ENCODE data around the gene GYPA.
"Not testable (repeated sequence)": the region's sequence is repeated elsewhere in the genome, so short reads cannot be mapped to it uniquely, and the experiment has no call there.

DNA sequence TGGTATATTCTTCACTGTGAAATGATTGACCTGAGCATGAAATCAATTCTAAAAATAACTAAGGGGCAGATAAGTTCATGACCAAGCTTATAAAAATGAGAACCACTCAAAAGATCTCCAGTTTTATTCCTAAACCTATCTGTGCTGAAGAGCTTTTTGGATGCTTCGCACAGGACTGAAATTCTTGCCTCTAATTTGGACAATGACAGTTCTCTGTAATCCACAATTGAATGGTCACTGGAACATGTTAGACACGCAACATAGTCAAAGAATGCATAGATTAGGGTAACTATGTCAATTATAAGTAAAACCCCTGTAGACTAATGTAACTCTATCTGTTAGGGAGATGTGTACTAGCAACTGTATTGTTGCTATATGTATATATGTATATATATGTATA is 42.7 kb downstream of the GYPA start:
- TF ChIP-seq, protein P1, sequence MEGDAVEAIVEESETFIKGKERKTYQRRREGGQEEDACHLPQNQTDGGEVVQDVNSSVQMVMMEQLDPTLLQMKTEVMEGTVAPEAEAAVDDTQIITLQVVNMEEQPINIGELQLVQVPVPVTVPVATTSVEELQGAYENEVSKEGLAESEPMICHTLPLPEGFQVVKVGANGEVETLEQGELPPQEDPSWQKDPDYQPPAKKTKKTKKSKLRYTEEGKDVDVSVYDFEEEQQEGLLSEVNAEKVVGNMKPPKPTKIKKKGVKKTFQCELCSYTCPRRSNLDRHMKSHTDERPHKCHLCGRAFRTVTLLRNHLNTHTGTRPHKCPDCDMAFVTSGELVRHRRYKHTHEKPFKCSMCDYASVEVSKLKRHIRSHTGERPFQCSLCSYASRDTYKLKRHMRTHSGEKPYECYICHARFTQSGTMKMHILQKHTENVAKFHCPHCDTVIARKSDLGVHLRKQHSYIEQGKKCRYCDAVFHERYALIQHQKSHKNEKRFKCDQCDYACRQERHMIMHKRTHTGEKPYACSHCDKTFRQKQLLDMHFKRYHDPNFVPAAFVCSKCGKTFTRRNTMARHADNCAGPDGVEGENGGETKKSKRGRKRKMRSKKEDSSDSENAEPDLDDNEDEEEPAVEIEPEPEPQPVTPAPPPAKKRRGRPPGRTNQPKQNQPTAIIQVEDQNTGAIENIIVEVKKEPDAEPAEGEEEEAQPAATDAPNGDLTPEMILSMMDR (IDR thresholded peaks at IDR 0.05; ENCODE audit: low read depth, low read length) = not testable (repeated sequence)
- TF ChIP-seq, protein P2, sequence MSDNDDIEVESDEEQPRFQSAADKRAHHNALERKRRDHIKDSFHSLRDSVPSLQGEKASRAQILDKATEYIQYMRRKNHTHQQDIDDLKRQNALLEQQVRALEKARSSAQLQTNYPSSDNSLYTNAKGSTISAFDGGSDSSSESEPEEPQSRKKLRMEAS (IDR thresholded peaks at IDR 0.05; ENCODE audit: low read depth, low read length) = not testable (repeated sequence)
- not testable (repeated sequence) for TF ChIP-seq POLR2A (IDR thresholded peaks at IDR 0.05; ENCODE audit: extremely low read depth, insufficient read length); MYC (IDR thresholded peaks at IDR 0.05; ENCODE audit: low read depth, low read length)
